Mesenchymal stem cell (in vitro differentiated cells and primary cell): ENCODE measurements around the gene SH3D19.

Experiments
- DNase-seq: peaks from one replicate; pipeline ENCODE4 v3.0.0-alpha.2; 2013
- H2AFZ ChIP-seq: one replicate; pipeline ENCODE4 v1.6.1; 2013; ENCODE audit warnings: low read depth, mild to moderate bottlenecking, control low read depth, inconsistent platforms, low read length, moderate library complexity
- H2AK5ac ChIP-seq: 2 replicates; pipeline ENCODE4 v1.6.1; 2013; ENCODE audit warnings: low read length, moderate library complexity, mild to moderate bottlenecking, inconsistent platforms; ENCODE audit not compliant: severe bottlenecking
- H2BK120ac ChIP-seq: one replicate; pipeline ENCODE4 v1.6.1; 2013; ENCODE audit warnings: low read depth, mild to moderate bottlenecking, inconsistent platforms, low read length, moderate library complexity
- H2BK12ac ChIP-seq, 2 experiments: one replicate each; pipeline ENCODE4 v1.6.1; 2013; ENCODE audit warnings: inconsistent platforms in 2 of 2, low read length in 2 of 2, mild to moderate bottlenecking in 2 of 2, moderate library complexity in 2 of 2, control low read depth in 1 of 2
- H2BK15ac ChIP-seq: one replicate; pipeline ENCODE4 v1.6.1; 2013; ENCODE audit warnings: mild to moderate bottlenecking, low read depth, inconsistent platforms; ENCODE audit not compliant: poor library complexity, severe bottlenecking
- H2BK5ac ChIP-seq: 2 replicates; pipeline ENCODE4 v1.6.1; 2013; ENCODE audit warnings: low read depth, mild to moderate bottlenecking, low read length, control low read depth, inconsistent platforms; ENCODE audit not compliant: poor library complexity, severe bottlenecking
- H3K14ac ChIP-seq, 2 experiments: one replicate each; pipeline ENCODE4 v1.6.1; 2013; ENCODE audit warnings: inconsistent platforms in 2 of 2, low read length in 2 of 2, control low read depth in 1 of 2, mild to moderate bottlenecking in 1 of 2, moderate library complexity in 1 of 2
- H3K18ac ChIP-seq, 2 experiments: one replicate each; pipeline ENCODE4 v1.6.1; 2013; ENCODE audit warnings: inconsistent platforms in 2 of 2, low read length in 2 of 2, control low read depth in 1 of 2, low read depth in 1 of 2, mild to moderate bottlenecking in 1 of 2
- H3K23ac ChIP-seq, 2 experiments: one replicate each; pipeline ENCODE4 v1.6.1; 2013; ENCODE audit warnings: inconsistent platforms in 2 of 2, low read length in 2 of 2, mild to moderate bottlenecking in 2 of 2, moderate library complexity in 2 of 2, control low read depth in 1 of 2
- H3K27ac ChIP-seq: 2 replicates; pipeline ENCODE4 v1.5.1; 2013; ENCODE audit warnings: mild to moderate bottlenecking, moderate library complexity, low read length, control low read depth, inconsistent platforms; ENCODE audit not compliant: poor library complexity, severe bottlenecking
- H3K27me3 ChIP-seq, 2 experiments: 2 replicates each; pipeline versions ENCODE4 v1.6.1 to v1.7.0; 2013; ENCODE audit warnings: low read length in 2 of 2, mild to moderate bottlenecking in 2 of 2, moderate library complexity in 2 of 2, control low read depth in 1 of 2, inconsistent platforms in 1 of 2; ENCODE audit not compliant: control insufficient read depth in 1 of 2, insufficient read depth in 1 of 2
- H3K36me3 ChIP-seq, 2 experiments: 2 replicates each; pipeline versions ENCODE4 v1.6.1 to v1.7.0; 2013; ENCODE audit warnings: low read length in 2 of 2, control low read depth in 1 of 2, inconsistent platforms in 1 of 2, low read depth in 1 of 2, mild to moderate bottlenecking in 1 of 2; ENCODE audit not compliant: insufficient read depth in 2 of 2, control insufficient read depth in 1 of 2
- H3K4ac ChIP-seq, 2 experiments: one replicate each; pipeline ENCODE4 v1.6.1; 2013; ENCODE audit warnings: inconsistent platforms in 2 of 2, low read length in 2 of 2, mild to moderate bottlenecking in 2 of 2, moderate library complexity in 2 of 2, control low read depth in 1 of 2, low read depth in 1 of 2
- H3K4me1 ChIP-seq: 2 replicates; pipeline ENCODE4 v1.6.1; 2013; ENCODE audit warnings: low read depth, low read length, control low read depth; ENCODE audit not compliant: control insufficient read depth, insufficient read depth
- H3K4me2 ChIP-seq: 2 replicates; pipeline ENCODE4 v1.6.1; 2013; ENCODE audit warnings: low read length, mild to moderate bottlenecking, inconsistent platforms; ENCODE audit not compliant: poor library complexity, severe bottlenecking
- H3K4me3 ChIP-seq, 2 experiments: 2 replicates each; pipeline versions ENCODE4 v1.5.1 to v1.7.0; 2013; ENCODE audit warnings: low read length in 2 of 2, mild to moderate bottlenecking in 2 of 2, control low read depth in 1 of 2, low read depth in 1 of 2; ENCODE audit not compliant: insufficient read depth in 1 of 2
- H3K79me1 ChIP-seq: replicated peaks from 2 replicates; pipeline ENCODE4 v1.6.1; 2013; ENCODE audit warnings: mild to moderate bottlenecking, control low read depth, low read length, inconsistent platforms; ENCODE audit not compliant: poor library complexity, severe bottlenecking
- H3K9ac ChIP-seq: 2 replicates; pipeline ENCODE4 v1.7.0; 2013; ENCODE audit warnings: mild to moderate bottlenecking, low read length, moderate library complexity
- H3K9me3 ChIP-seq: 2 replicates; pipeline ENCODE4 v1.7.0; 2013; ENCODE audit warnings: mild to moderate bottlenecking, low read length; ENCODE audit not compliant: control insufficient read depth
- H4K8ac ChIP-seq: one replicate; pipeline ENCODE4 v1.6.1; 2013; ENCODE audit warnings: inconsistent platforms, mild to moderate bottlenecking, low read length, moderate library complexity
- H4K91ac ChIP-seq: one replicate; pipeline ENCODE4 v1.6.1; 2013; ENCODE audit warnings: mild to moderate bottlenecking, low read length, inconsistent platforms
- WGBS: methylation state at CpG from one replicate; pipeline ENCODE4 v1.1.7; 2013; ENCODE audit warnings: mixed read lengths; 5-methylcytosine and 5-hydroxymethylcytosine counted together

Gene SH3D19

GRCh38 chr4:151148261-151148660, 177.1 kb downstream of the SH3D19 start:
- Histone ChIP-seq H2BK120ac (no peak overlapping the region), H4K91ac (no peak overlapping the region), H3K18ac (no peak overlapping the region), H3K27me3 (no peaks in the 10 kb centered on the region), H3K9ac (no peak overlapping the region), H2BK12ac (no peak overlapping the region), H4K8ac (no peak overlapping the region), H3K27ac (no peak overlapping the region), H3K4ac (no peak overlapping the region), H3K23ac (no peak overlapping the region), H3K9me3 (no peaks in the 10 kb centered on the region), H2BK15ac (no peak overlapping the region), H3K4me1 (peaks cover 1% of the 10 kb centered on the region), H3K4me2 (no peak overlapping the region), H3K79me1 (peaks cover 2% of the 10 kb centered on the region), H3K36me3 (peaks cover 11 to 68% of the 10 kb centered on the region in 2 experiments), H2BK5ac (no peak overlapping the region), H3K4me3 (no peak overlapping the region), H3K14ac (no peak overlapping the region), H2AK5ac (no peak overlapping the region), H2AFZ (no peak overlapping the region)
- WGBS, result 100% methylated on average over 2 of the region's 4 CpGs
- no peak for DNase-seq

- no peaks in the 10 kb centered on the region for H3K27me3 ChIP-seq
- H2AK5ac ChIP-seq, result no peak overlapping the region
- H3K9ac ChIP-seq, result no peak overlapping the region
- no peak overlapping the region for H2BK12ac ChIP-seq
- no peak overlapping the region for H3K27ac ChIP-seq
- peaks cover 2% of the 10 kb centered on the region for H3K79me1 ChIP-seq
- H3K4me1 ChIP-seq, result peaks cover 1% of the 10 kb centered on the region
- no peak overlapping the region for H3K18ac ChIP-seq
- no peaks in the 10 kb centered on the region for H3K9me3 ChIP-seq
- DNase-seq, result peak; percentile 31
- H3K4me2 ChIP-seq, result no peak overlapping the region
- H3K4me3 ChIP-seq, result no peak overlapping the region
- peaks cover 14 to 80% of the 10 kb centered on the region in 2 experiments for H3K36me3 ChIP-seq
- no peak overlapping the region for H3K23ac ChIP-seq
- no peak overlapping the region for H2AFZ ChIP-seq
- no peak overlapping the region for H3K14ac ChIP-seq
- no peak overlapping the region for H4K91ac ChIP-seq
- no peak overlapping the region for H2BK15ac ChIP-seq
- H2BK120ac ChIP-seq, result no peak overlapping the region
- no peak overlapping the region for H4K8ac ChIP-seq
- H3K4ac ChIP-seq, result no peak overlapping the region
- 95% methylated on average over 2 of the region's 3 CpGs for WGBS
- H2BK5ac ChIP-seq, result no peak overlapping the region
Measured at GRCh38 chr4:151147000-151147399, 178.4 kb downstream of the SH3D19 start.

GRCh38 chr4:151144329-151145072, 180.9 kb downstream of the SH3D19 start:
- no peak for DNase-seq
- Histone ChIP-seq H2BK12ac (no peak overlapping the region), H3K4me3 (no peak overlapping the region), H3K4me2 (no peak overlapping the region), H4K8ac (peak overlapping the region; percentile 6), H3K36me3 (peaks cover 20 to 98% of the 10 kb centered on the region in 2 experiments), H2BK15ac (no peak overlapping the region), H3K14ac (no peak overlapping the region), H3K23ac (no peak overlapping the region), H3K4ac (no peak overlapping the region), H2AFZ (no peak overlapping the region), H3K18ac (no peak overlapping the region), H3K4me1 (peaks cover 1% of the 10 kb centered on the region), H3K27me3 (no peaks in the 10 kb centered on the region), H2AK5ac (no peak overlapping the region), H3K27ac (no peak overlapping the region), H2BK5ac (no peak overlapping the region), H2BK120ac (no peak overlapping the region), H3K9me3 (no peaks in the 10 kb centered on the region), H3K79me1 (peaks cover 3% of the 10 kb centered on the region), H4K91ac (no peak overlapping the region), H3K9ac (no peak overlapping the region)
- 94% methylated on average over 5 of the region's 5 CpGs for WGBS

- DNase-seq, result no peak
- no peak overlapping the region for H2BK5ac ChIP-seq
- H3K14ac ChIP-seq, result no peak overlapping the region
- no peak overlapping the region for H2BK120ac ChIP-seq
- H3K4me2 ChIP-seq, result no peak overlapping the region
- no peaks in the 10 kb centered on the region for H3K27me3 ChIP-seq
- peaks cover 25 to 94% of the 10 kb centered on the region in 2 experiments for H3K36me3 ChIP-seq
- H2BK12ac ChIP-seq, result no peak overlapping the region
- peaks cover 3% of the 10 kb centered on the region for H3K79me1 ChIP-seq
- peaks cover 1% of the 10 kb centered on the region for H3K4me1 ChIP-seq
- WGBS, result 89% methylated on average over 2 of the region's 3 CpGs
- no peak overlapping the region for H4K8ac ChIP-seq
- no peak overlapping the region for H3K18ac ChIP-seq
- no peak overlapping the region for H3K27ac ChIP-seq
- H2AK5ac ChIP-seq, result no peak overlapping the region
- H2AFZ ChIP-seq, result no peak overlapping the region
- no peak overlapping the region for H2BK15ac ChIP-seq
- H3K23ac ChIP-seq, result no peak overlapping the region
- no peak overlapping the region for H3K9ac ChIP-seq
- H3K9me3 ChIP-seq, result no peaks in the 10 kb centered on the region
- no peak overlapping the region for H3K4ac ChIP-seq
- no peak overlapping the region for H4K91ac ChIP-seq
- H3K4me3 ChIP-seq, result no peak overlapping the region
Measured at GRCh38 chr4:151143811-151144210, 181.6 kb downstream of the SH3D19 start.
